ENCODE measurements around the gene KCNMA1.

- TF ChIP-seq CTCF (IDR thresholded peaks at IDR 0.05) (no peak), EZH2 (IDR thresholded peaks at IDR 0.05; ENCODE audit: borderline replicate concordance, insufficient read depth, low read depth, low read length, poor library complexity, severe bottlenecking) (no peak)
These were observed 358.4 kb downstream of the KCNMA1 start for GRCh38 chr10:77279207-77279606.

Data from B cell (primary cell).